NT2/D1 (cell line): Measurements from ENCODE around the gene ARL15.

Source experiments
- SUZ12 ChIP-seq: IDR thresholded peaks from 2 replicates; pipeline ENCODE4 v1.6.1; 2011; ENCODE audit not compliant: insufficient read length, insufficient read depth; ENCODE audit errors: extremely low read depth
- ZNF274 ChIP-seq: IDR thresholded peaks from 2 replicates; pipeline ENCODE4 v1.6.1; 2011; ENCODE audit warnings: mild to moderate bottlenecking, low read depth, low read length

- TF ChIP-seq ZNF274 (no peak), SUZ12 (no peak)
Observed at GRCh38 chr5:54094706-54095105, 215.7 kb downstream of the ARL15 start.
